ENCODE results near the gene TRMT1.

GRCh38 chr19:13068085-13068846, 48.3 kb downstream of the TRMT1 start:
- TF ChIP-seq POLR2A (IDR thresholded peaks at IDR 0.05): no peak
- no peak for TF ChIP-seq CTCF (IDR thresholded peaks at IDR 0.05)
- TF ChIP-seq EP300 (IDR thresholded peaks at IDR 0.05): no peak
- no peak for TF ChIP-seq POLR2AphosphoS5 (IDR thresholded peaks at IDR 0.05)
